ENCODE results near the gene PAN2.

PAN2 gene

DNA sequence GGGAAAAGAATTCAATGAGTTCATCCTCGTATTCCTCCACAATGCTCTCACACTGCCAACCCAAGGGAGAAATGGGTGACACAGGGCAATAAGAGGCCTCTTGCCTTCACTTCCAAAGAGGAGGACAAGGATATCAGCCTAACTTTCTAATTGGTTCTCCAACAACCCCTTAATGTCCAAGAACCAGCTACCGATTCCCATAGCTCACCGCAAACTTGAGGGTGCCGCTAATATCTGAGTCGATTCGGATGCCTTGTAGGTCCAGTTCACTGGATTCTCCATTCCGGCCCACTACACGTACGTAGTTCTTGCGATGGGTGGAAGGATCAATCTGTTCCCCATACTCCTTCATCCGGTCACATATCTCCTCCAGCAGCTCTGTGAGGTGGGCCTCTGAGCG, 22.8 kb downstream of the PAN2 start:
- Histone ChIP-seq H3K4me3 (ENCODE audit: severe bottlenecking) (no peak overlapping the region), H3K4me1 (ENCODE audit: insufficient read depth, poor library complexity, severe bottlenecking) (no peaks in the 10 kb centered on the region), H3K27ac (ENCODE audit: poor library complexity, severe bottlenecking) (no peak overlapping the region), H3K36me3 (ENCODE audit: low read depth) (peaks cover 62% of the 10 kb centered on the region), H3K9me3 (ENCODE audit: severe bottlenecking) (no peaks in the 10 kb centered on the region), H3K27me3 (ENCODE audit: insufficient read depth, poor library complexity, severe bottlenecking) (no peaks in the 10 kb centered on the region)
- no peak for DNase-seq (ENCODE audit: low spot score)
- TF ChIP-seq, protein P1, sequence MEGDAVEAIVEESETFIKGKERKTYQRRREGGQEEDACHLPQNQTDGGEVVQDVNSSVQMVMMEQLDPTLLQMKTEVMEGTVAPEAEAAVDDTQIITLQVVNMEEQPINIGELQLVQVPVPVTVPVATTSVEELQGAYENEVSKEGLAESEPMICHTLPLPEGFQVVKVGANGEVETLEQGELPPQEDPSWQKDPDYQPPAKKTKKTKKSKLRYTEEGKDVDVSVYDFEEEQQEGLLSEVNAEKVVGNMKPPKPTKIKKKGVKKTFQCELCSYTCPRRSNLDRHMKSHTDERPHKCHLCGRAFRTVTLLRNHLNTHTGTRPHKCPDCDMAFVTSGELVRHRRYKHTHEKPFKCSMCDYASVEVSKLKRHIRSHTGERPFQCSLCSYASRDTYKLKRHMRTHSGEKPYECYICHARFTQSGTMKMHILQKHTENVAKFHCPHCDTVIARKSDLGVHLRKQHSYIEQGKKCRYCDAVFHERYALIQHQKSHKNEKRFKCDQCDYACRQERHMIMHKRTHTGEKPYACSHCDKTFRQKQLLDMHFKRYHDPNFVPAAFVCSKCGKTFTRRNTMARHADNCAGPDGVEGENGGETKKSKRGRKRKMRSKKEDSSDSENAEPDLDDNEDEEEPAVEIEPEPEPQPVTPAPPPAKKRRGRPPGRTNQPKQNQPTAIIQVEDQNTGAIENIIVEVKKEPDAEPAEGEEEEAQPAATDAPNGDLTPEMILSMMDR (IDR thresholded peaks at IDR 0.05; ENCODE audit: poor library complexity, severe bottlenecking), result no peak
- ATAC-seq (ENCODE audit: low read depth), result no peak

DNA sequence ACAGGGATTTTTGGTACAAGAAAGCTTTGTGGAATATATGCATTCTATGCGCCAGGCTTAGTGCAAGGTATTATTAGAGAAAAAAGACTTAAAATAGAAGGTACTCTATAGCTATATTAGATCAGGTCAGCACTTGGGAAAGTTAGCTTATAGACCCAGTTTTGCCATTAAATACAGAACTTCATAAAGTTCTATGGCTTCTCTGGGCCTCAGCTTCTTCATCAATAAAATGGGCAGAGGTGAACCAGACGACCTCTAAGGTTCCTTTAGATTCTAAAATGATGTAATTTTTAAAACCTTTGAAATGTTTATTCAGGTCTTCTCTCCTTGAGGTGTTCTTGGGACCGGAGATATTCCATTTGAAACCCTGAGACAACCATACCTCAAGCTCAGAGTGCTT, 25.1 kb downstream of the PAN2 start:
- no peak for DNase-seq (ENCODE audit: low spot score)
- no peak for ATAC-seq (ENCODE audit: low read depth)
- no peak overlapping the region for H3K4me3 ChIP-seq (ENCODE audit: severe bottlenecking)
- H3K9me3 ChIP-seq (ENCODE audit: severe bottlenecking), result no peaks in the 10 kb centered on the region
- H3K36me3 ChIP-seq (ENCODE audit: low read depth), result peaks cover 62% of the 10 kb centered on the region
- no peak overlapping the region for H3K27ac ChIP-seq (ENCODE audit: poor library complexity, severe bottlenecking)
- no peaks in the 10 kb centered on the region for H3K4me1 ChIP-seq (ENCODE audit: insufficient read depth, poor library complexity, severe bottlenecking)
- TF ChIP-seq, protein P1 (IDR thresholded peaks at IDR 0.05; ENCODE audit: poor library complexity, severe bottlenecking), result no peak
- no peaks in the 10 kb centered on the region for H3K27me3 ChIP-seq (ENCODE audit: insufficient read depth, poor library complexity, severe bottlenecking)

DNA sequence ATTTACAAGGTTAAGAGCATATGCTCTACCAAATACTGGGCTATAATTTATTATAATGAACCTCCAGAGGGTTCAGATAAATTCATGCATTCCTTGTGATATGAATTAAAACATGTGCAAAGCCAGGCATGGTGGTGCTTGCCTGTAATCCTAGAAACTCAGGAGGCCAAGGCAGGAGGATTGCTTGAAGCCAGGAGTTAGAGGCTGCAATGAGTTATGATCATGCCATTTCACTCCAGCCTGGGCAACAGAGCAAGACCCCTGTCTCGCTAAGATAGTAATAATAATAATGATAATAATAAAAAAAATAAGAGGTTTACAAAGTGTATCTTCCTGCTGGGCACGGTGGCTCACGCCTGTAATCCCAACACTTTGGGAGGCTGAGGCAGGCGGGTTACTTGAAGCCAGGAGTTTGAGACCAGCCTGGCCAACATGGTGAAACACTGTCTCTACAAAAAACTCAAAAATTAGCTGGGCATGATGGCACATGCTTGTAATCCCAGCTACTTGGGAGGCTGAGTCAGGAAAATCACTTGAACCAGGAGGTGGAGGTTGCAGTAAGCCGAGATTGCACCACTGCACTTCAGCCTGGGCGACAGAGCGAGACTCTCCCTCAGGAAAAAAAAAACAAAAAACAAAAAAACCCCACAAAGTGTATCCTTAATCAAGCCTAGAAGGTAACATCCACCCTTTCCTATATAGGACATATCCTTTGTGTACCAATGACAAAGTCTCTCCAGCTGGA, 26.4 kb downstream of the PAN2 start:
- DNase-seq (ENCODE audit: low spot score), result no peak
- no peaks in the 10 kb centered on the region for H3K27me3 ChIP-seq (ENCODE audit: insufficient read depth, poor library complexity, severe bottlenecking)
- no peak overlapping the region for H3K4me3 ChIP-seq (ENCODE audit: severe bottlenecking)
- no peak overlapping the region for H3K27ac ChIP-seq (ENCODE audit: poor library complexity, severe bottlenecking)
- ATAC-seq (ENCODE audit: low read depth), result no peak
- H3K4me1 ChIP-seq (ENCODE audit: insufficient read depth, poor library complexity, severe bottlenecking), result no peaks in the 10 kb centered on the region
- H3K9me3 ChIP-seq (ENCODE audit: severe bottlenecking), result no peaks in the 10 kb centered on the region
- TF ChIP-seq, protein P1 (IDR thresholded peaks at IDR 0.05; ENCODE audit: poor library complexity, severe bottlenecking), result no peak
- peaks cover 54% of the 10 kb centered on the region for H3K36me3 ChIP-seq (ENCODE audit: low read depth)

DNA sequence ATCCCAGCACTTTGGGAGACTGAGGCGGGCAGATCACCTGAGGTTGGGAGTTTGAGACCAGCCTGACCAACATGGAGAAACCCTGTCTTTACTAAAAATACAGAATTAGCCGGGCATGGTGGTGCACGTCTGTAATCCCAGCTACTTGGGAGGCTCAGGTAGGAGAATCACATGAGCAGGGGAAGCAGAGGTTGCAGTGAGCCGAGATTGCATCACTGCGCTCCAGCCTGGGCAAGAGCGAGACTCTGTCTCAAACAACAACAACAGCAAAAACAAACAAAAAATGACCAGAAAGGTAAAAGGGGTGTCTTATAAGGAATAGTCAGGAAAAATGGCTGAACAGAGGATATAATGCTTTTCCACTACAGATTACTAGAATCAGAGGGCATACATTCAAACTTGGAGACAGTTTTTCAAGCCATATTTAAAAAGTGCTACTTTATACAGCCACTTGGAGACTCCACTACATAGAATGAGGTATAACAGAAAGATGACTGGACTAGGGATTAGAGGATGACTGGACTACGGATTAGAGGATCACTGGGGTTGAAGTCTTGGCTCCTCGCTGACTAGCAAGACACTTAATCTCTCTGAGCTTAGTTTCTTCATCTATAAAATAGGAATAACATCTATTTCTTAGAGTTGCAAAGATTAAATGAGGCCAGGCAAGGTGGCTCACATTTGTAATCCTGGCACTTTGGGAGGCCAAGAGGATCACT, 28.8 kb downstream of the PAN2 start:
- H3K27me3 ChIP-seq (ENCODE audit: insufficient read depth, poor library complexity, severe bottlenecking), result no peaks in the 10 kb centered on the region
- TF ChIP-seq, protein P1 (IDR thresholded peaks at IDR 0.05; ENCODE audit: poor library complexity, severe bottlenecking), result no peak
- H3K4me3 ChIP-seq (ENCODE audit: severe bottlenecking), result no peak overlapping the region
- H3K9me3 ChIP-seq (ENCODE audit: severe bottlenecking), result no peaks in the 10 kb centered on the region
- ATAC-seq (ENCODE audit: low read depth) (no peak), DNase-seq (ENCODE audit: low spot score) (no peak)
- H3K36me3 ChIP-seq (ENCODE audit: low read depth), result peaks cover 41% of the 10 kb centered on the region
- no peak overlapping the region for H3K27ac ChIP-seq (ENCODE audit: poor library complexity, severe bottlenecking)
- H3K4me1 ChIP-seq (ENCODE audit: insufficient read depth, poor library complexity, severe bottlenecking), result peaks cover 4% of the 10 kb centered on the region

DNA sequence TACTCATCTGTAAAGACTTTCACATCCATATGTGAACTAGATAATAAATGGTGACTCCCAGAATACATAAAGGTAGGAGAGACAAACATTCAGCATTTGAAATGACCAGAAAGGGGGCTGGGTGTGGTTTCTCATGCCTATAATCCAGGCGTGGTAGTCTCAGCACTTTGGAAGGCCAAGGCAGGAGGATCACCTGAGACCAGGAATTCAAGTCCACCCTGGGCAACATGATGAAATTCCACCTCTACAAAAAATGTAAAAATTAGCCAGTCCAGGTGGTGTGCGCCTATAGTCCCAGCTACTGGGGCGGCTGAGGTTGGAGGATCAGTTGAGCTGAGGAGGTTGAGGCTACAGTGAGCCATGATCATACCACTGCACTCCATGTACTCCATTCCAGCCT, 29.5 kb downstream of the PAN2 start:
- TF ChIP-seq, protein P1 (IDR thresholded peaks at IDR 0.05; ENCODE audit: poor library complexity, severe bottlenecking), result no peak
- Histone ChIP-seq H3K27me3 (ENCODE audit: insufficient read depth, poor library complexity, severe bottlenecking) (no peaks in the 10 kb centered on the region), H3K9me3 (ENCODE audit: severe bottlenecking) (no peaks in the 10 kb centered on the region), H3K4me1 (ENCODE audit: insufficient read depth, poor library complexity, severe bottlenecking) (peaks cover 4% of the 10 kb centered on the region), H3K36me3 (ENCODE audit: low read depth) (peaks cover 36% of the 10 kb centered on the region), H3K4me3 (ENCODE audit: severe bottlenecking) (no peak overlapping the region), H3K27ac (ENCODE audit: poor library complexity, severe bottlenecking) (no peak overlapping the region)
- no peak for DNase-seq (ENCODE audit: low spot score)
- no peak for ATAC-seq (ENCODE audit: low read depth)

Data from RWPE2 (cell line).